ENCODE measurements around the gene AOX1.

- no peak for TF ChIP-seq EZH2 (IDR thresholded peaks at IDR 0.05; ENCODE audit: borderline replicate concordance, control insufficient read depth, low read depth, low read length)
- TF ChIP-seq CBX5 (IDR thresholded peaks at IDR 0.05; ENCODE audit: low read depth): no peak
- TF ChIP-seq RAD21 (IDR thresholded peaks at IDR 0.05; ENCODE audit: insufficient read depth, low read depth, low read length): no peak
- no peak for TF ChIP-seq NFYA (IDR thresholded peaks at IDR 0.05; ENCODE audit: borderline replicate concordance, low read depth, low read length)
- no peak for TF ChIP-seq CTCF (IDR thresholded peaks at IDR 0.05 in 2 of 3, conservative IDR thresholded peaks at IDR 0.05 in 1 of 3; ENCODE audit: control insufficient read depth in 2 of 3, extremely low read depth in 1 of 3, insufficient read depth in 1 of 3, low read depth in 3 of 3, low read length in 3 of 3)
- no peak for TF ChIP-seq MYC (IDR thresholded peaks at IDR 0.05; ENCODE audit: insufficient read depth, insufficient read length, insufficient replicate concordance, low read length, severe bottlenecking)
- TF ChIP-seq POLR2AphosphoS5 (IDR thresholded peaks at IDR 0.05; ENCODE audit: low read length): no peak
- no peak for TF ChIP-seq ESRRA (IDR thresholded peaks at IDR 0.05; ENCODE audit: low read length)
- TF ChIP-seq GABPA (IDR thresholded peaks at IDR 0.05; ENCODE audit: low read depth): no peak
- TF ChIP-seq USF2 (IDR thresholded peaks at IDR 0.05; ENCODE audit: borderline replicate concordance, low read depth, low read length): no peak
- TF ChIP-seq NR2F1 (conservative IDR thresholded peaks at IDR 0.05): no peak
- no peak for TF ChIP-seq POLR2A (IDR thresholded peaks at IDR 0.05; ENCODE audit: low read depth, low read length)
- no peak for TF ChIP-seq JUND (IDR thresholded peaks at IDR 0.05; ENCODE audit: low read depth, low read length)
- no peak for TF ChIP-seq ZBTB33 (IDR thresholded peaks at IDR 0.05)
Measured at GRCh38 chr2:200713704-200714064, 127.9 kb downstream of the AOX1 start.

Data from GM12878 (cell line).